Immature natural killer cell (primary cell): ENCODE data around the gene ATP13A1. TPM values are rescaled to one million over a fixed set of nuclear protein-coding genes. Genes with fewer than 3 reads are reported as not detected.
"Not testable (repeated sequence)": the region's sequence is repeated elsewhere in the genome, so short reads cannot be mapped to it uniquely, and the experiment has no call there.

Experiments
- DNase-seq, 3 donors: peaks; one replicate each; pipeline ENCODE4 v3.0.0; 2022; ENCODE audit warnings: mixed read lengths in 1 of 3
- H3K27ac Mint-ChIP-seq, 6 donors: one replicate each; pipeline ENCODE4 v1.8.0; 2020; ENCODE audit warnings: mixed read lengths in 6 of 6, mild to moderate bottlenecking in 5 of 6, inconsistent platforms in 4 of 6, moderate library complexity in 3 of 6
- H3K27me3 Mint-ChIP-seq, 3 donors: one replicate each; pipeline ENCODE4 v1.8.0; 2020 to 2021; ENCODE audit warnings: low read depth in 3 of 3, mild to moderate bottlenecking in 3 of 3, mixed read lengths in 3 of 3, moderate library complexity in 3 of 3, inconsistent platforms in 1 of 3
- H3K36me3 Mint-ChIP-seq, 3 donors: one replicate each; pipeline ENCODE4 v1.8.0; 2020; ENCODE audit warnings: mixed read lengths in 3 of 3, inconsistent platforms in 2 of 3, mild to moderate bottlenecking in 2 of 3
- H3K4me1 Mint-ChIP-seq, 2 donors: one replicate each; pipeline ENCODE4 v1.8.0; 2020; ENCODE audit warnings: inconsistent platforms in 2 of 2, mild to moderate bottlenecking in 2 of 2, mixed read lengths in 2 of 2, moderate library complexity in 1 of 2
- H3K4me3 Mint-ChIP-seq, 5 donors: one replicate each; pipeline ENCODE4 v1.8.0; 2020; ENCODE audit warnings: mild to moderate bottlenecking in 5 of 5, mixed read lengths in 5 of 5, inconsistent platforms in 3 of 5, moderate library complexity in 3 of 5
- H3K9me3 Mint-ChIP-seq, 6 donors: one replicate each; pipeline ENCODE4 v1.8.0; 2020; ENCODE audit warnings: mild to moderate bottlenecking in 6 of 6, mixed read lengths in 6 of 6, inconsistent platforms in 4 of 6, moderate library complexity in 3 of 6
- polyA plus RNA-seq, 3 donors: library from polyadenylated mRNA; unstranded; fragments of 300-500 nt; fragmentation: Illumina TruSeq; gene quantifications; one replicate each; pipeline ENCODE4 v1.2.3, GENCODE V29; 2021

Gene ATP13A1
- polyA plus RNA-seq, 3 donors from 2014 or later = 8.4 to 29.2 (median 18.6) TPM

- peaks cover 2 to 19% (median 14%) of the 10 kb centered on the region in 3 donors for H3K27me3 Mint-ChIP-seq
- no peaks in the 10 kb centered on the region for H3K9me3 Mint-ChIP-seq
- H3K4me1 Mint-ChIP-seq = peaks cover 26 to 35% of the 10 kb centered on the region in 2 donors
- H3K36me3 Mint-ChIP-seq = peaks cover 0 to 9% (median 0%) of the 10 kb centered on the region in 3 donors
- peak overlapping the region; percentile 91 to 100 (median 96) for H3K27ac Mint-ChIP-seq
- H3K4me3 Mint-ChIP-seq = peak overlapping the region; percentile 3 to 90 (median 60)
- peak; percentile 48 to 80 (median 57) for DNase-seq
Measured at GRCh38 chr19:19615086-19615485, 48.4 kb downstream of the ATP13A1 start.

DNA sequence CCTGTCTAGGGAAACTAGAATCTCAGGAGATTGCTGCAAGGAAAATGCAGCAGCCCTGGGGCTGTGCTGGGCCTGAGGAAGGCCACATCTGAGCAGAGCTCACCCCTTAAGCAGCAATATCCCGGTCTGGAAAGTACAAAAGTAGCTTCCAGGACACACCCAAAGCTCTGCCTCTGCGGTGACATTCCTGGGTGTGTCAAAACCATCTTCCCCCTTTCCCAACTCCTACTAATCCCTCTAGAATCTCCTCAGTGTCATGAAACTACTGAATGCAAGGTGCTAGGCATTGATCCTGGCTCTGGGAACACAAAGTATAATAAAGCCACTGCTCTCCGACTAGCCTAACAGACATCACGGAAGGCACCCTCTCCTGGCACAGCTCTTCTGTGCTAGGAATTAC, 50.0 kb downstream of the ATP13A1 start:
- no peak overlapping the region for H3K4me3 Mint-ChIP-seq
- H3K9me3 Mint-ChIP-seq = no peaks in the 10 kb centered on the region
- peak overlapping the region in 5 of 6 donors; percentile 3 to 99 (median 75) for H3K27ac Mint-ChIP-seq
- H3K4me1 Mint-ChIP-seq = peaks cover 18 to 25% of the 10 kb centered on the region in 2 donors
- peaks cover under 1 to 16% (median 10%) of the 10 kb centered on the region in 3 donors for H3K27me3 Mint-ChIP-seq
- DNase-seq = no peak
- peaks cover 0 to 9% (median 0%) of the 10 kb centered on the region in 3 donors for H3K36me3 Mint-ChIP-seq

DNA sequence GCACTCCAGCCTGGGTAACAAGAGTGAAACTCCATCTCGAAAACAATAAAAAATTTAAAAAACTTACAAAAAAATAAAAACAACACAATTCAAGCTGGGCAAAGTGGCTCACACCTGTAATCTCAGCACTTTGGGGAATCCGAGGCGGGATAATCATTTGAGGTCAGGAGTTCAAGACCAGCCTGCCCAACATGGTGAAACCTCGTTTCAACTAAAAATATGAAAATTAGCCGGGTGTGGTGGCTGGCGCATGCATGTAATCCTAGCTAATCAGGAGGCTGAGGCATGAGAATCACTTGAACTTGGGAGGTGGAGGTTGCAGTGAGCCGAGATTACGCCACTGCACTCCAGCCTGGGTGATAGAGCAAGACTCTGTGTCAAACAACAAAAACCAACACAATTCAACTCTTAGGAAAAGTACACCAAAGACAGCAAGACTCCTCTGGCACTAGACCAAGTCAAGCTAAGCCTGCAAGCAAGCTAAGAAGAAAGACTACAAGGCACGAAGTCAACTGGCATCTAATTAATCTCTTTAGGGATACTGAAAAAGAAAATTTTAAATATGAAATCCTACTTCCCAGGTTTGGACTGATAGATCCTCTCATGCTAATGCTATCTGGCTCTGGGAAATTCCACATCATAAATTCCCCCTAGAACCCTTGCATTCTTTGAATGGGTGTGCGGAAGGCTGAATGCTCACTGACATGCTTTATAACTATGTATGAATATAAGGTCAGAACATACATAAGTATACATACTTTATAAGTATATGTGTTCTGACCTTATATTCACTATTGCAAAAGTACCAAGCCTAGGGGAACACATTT, 52.9 kb downstream of the ATP13A1 start:
- DNase-seq = no peak
- Mint-ChIP-seq H3K36me3 (peaks cover 0 to 9% (median 0%) of the 10 kb centered on the region in 3 donors), H3K9me3 (no peaks in the 10 kb centered on the region), H3K4me1 (peaks cover 8 to 13% of the 10 kb centered on the region in 2 donors), H3K27ac (no peak overlapping the region), H3K27me3 (peaks cover 0 to 9% (median 5%) of the 10 kb centered on the region in 3 donors), H3K4me3 (no peak overlapping the region)

DNA sequence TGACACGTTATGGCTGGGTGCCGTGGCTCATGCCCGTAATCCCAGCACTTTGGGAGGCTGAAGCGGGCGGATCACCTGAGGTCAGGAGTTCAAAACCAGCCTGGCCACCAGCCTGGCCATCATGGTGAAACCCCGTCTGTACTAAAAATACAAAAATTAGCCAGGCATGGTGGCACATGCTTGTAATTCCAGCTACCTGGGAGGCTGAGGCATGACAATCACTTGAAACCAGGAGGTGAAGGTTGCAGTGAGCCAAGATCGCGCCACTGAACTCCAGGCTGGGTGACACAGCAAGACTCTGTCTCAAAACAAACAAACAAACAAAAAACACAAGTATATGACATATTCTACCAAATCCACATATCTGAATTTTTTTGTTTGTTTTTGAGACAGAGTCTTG, 56.8 kb downstream of the ATP13A1 start:
- DNase-seq, H3K4me1 Mint-ChIP-seq, H3K9me3 Mint-ChIP-seq, H3K36me3 Mint-ChIP-seq, H3K4me3 Mint-ChIP-seq, H3K27me3 Mint-ChIP-seq, H3K27ac Mint-ChIP-seq: not testable (repeated sequence)

GRCh38 chr19:19606021-19606420, 57.5 kb downstream of the ATP13A1 start:
- Mint-ChIP-seq H3K4me1 (peaks cover 0 to 4% of the 10 kb centered on the region in 2 donors), H3K9me3 (no peaks in the 10 kb centered on the region), H3K27me3 (no peaks in the 10 kb centered on the region), H3K4me3 (no peak overlapping the region), H3K36me3 (peaks cover 0 to 3% (median 0%) of the 10 kb centered on the region in 3 donors), H3K27ac (peak overlapping the region in 1 of 6 donors; percentile 80)
- DNase-seq = no peak

GRCh38 chr19:19602713-19603324, 60.7 kb downstream of the ATP13A1 start:
- Mint-ChIP-seq H3K4me1 (peaks cover 0 to 9% of the 10 kb centered on the region in 2 donors), H3K36me3 (no peaks in the 10 kb centered on the region), H3K4me3 (no peak overlapping the region), H3K27ac (no peak overlapping the region), H3K9me3 (no peaks in the 10 kb centered on the region), H3K27me3 (peaks cover 0 to 7% (median 6%) of the 10 kb centered on the region in 3 donors)
- no peak for DNase-seq

DNA sequence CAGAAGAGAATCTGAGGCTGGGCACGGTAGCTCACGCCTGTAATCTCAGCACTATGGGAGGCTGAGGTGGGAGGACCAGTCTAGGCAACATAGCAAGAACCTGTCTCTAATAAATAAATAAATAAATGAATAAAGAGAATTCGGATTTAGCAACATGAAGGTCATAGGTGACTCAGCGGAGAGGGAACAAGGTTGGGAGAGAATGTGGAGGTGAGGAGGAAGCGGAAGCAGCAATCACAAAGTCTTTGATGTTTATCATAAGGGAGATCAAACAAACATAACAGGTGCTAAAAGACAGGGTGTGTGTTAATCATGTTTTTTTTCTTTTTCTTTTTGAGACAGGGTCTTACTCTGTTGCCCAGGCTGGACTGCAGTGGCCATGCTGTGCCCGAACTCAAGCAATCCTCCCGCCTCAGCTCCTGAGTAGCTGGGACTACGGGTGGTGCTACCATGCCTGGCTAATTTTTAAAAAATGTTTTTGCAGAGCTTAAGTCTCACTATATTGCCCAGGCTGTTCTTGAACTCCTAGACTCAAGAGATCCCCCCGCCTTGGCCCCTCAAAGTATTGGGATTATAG, 61.3 kb downstream of the ATP13A1 start:
- no peaks in the 10 kb centered on the region for H3K9me3 Mint-ChIP-seq
- no peak overlapping the region for H3K4me3 Mint-ChIP-seq
- DNase-seq = no peak
- no peaks in the 10 kb centered on the region for H3K36me3 Mint-ChIP-seq
- H3K27ac Mint-ChIP-seq = peak overlapping the region in 1 of 6 donors; percentile 74
- peaks cover 0 to 12% of the 10 kb centered on the region in 2 donors for H3K4me1 Mint-ChIP-seq
- H3K27me3 Mint-ChIP-seq = peaks cover 0 to 8% (median 6%) of the 10 kb centered on the region in 3 donors

GRCh38 chr19:19600793-19601330, 62.6 kb downstream of the ATP13A1 start:
- Mint-ChIP-seq H3K36me3 (no peaks in the 10 kb centered on the region), H3K4me3 (no peak overlapping the region), H3K9me3 (no peaks in the 10 kb centered on the region), H3K27me3 (peaks cover 0 to 8% (median 6%) of the 10 kb centered on the region in 3 donors), H3K27ac (peak overlapping the region in 1 of 6 donors; percentile 49), H3K4me1 (peaks cover 0 to 9% of the 10 kb centered on the region in 2 donors)
- no peak for DNase-seq

GRCh38 chr19:19598728-19599451, 64.6 kb downstream of the ATP13A1 start:
- DNase-seq = peak in 1 of 3 donors; percentile 64
- not testable (repeated sequence) for H3K9me3 Mint-ChIP-seq, H3K27me3 Mint-ChIP-seq, H3K4me1 Mint-ChIP-seq, H3K36me3 Mint-ChIP-seq
- H3K4me3 Mint-ChIP-seq = peak overlapping the region in 3 of 5 donors; percentile 26 to 74 (median 51)
- peak overlapping the region; percentile 30 to 96 (median 70) for H3K27ac Mint-ChIP-seq

GRCh38 chr19:19597809-19598306, 65.6 kb downstream of the ATP13A1 start:
- Mint-ChIP-seq H3K27ac (peak overlapping the region; percentile 47 to 96 (median 70)), H3K36me3 (peaks cover 0 to 4% (median 0%) of the 10 kb centered on the region in 3 donors), H3K27me3 (peaks cover 0 to 8% (median 6%) of the 10 kb centered on the region in 3 donors), H3K9me3 (no peaks in the 10 kb centered on the region), H3K4me1 (peaks cover 0 to 9% of the 10 kb centered on the region in 2 donors), H3K4me3 (peak overlapping the region in 3 of 5 donors; percentile 6 to 74 (median 51))
- DNase-seq = peak; percentile 21 to 69 (median 27)
